GM12873 (cell line): ENCODE measurements around the gene MBD6.

Source experiments
- TF ChIP-seq, protein P1 (sequence below): IDR thresholded peaks from 2 replicates; pipeline ENCODE4 v1.5.1; 2012; ENCODE audit warnings: low read depth, mild to moderate bottlenecking, moderate library complexity, low read length, control low read depth; ENCODE audit not compliant: insufficient read depth; ENCODE audit errors: missing control alignments

The MBD6 gene

DNA sequence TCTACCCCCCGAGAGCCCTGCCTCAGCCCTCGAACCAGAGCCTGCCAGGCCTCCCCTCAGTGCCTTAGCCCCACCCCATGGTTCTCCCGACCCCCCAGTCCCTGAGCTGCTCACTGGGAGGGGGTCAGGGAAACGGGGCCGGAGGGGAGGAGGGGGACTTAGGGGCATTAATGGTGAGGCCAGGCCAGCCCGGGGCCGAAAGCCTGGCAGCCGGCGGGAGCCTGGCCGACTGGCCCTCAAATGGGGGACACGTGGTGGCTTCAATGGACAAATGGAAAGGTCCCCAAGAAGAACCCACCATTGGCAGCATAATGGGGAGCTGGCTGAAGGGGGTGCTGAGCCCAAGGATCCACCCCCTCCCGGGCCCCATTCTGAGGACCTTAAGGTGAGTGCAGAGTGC is 5.6 kb downstream of the MBD6 start:
- TF ChIP-seq, protein P1, sequence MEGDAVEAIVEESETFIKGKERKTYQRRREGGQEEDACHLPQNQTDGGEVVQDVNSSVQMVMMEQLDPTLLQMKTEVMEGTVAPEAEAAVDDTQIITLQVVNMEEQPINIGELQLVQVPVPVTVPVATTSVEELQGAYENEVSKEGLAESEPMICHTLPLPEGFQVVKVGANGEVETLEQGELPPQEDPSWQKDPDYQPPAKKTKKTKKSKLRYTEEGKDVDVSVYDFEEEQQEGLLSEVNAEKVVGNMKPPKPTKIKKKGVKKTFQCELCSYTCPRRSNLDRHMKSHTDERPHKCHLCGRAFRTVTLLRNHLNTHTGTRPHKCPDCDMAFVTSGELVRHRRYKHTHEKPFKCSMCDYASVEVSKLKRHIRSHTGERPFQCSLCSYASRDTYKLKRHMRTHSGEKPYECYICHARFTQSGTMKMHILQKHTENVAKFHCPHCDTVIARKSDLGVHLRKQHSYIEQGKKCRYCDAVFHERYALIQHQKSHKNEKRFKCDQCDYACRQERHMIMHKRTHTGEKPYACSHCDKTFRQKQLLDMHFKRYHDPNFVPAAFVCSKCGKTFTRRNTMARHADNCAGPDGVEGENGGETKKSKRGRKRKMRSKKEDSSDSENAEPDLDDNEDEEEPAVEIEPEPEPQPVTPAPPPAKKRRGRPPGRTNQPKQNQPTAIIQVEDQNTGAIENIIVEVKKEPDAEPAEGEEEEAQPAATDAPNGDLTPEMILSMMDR: no peak

DNA sequence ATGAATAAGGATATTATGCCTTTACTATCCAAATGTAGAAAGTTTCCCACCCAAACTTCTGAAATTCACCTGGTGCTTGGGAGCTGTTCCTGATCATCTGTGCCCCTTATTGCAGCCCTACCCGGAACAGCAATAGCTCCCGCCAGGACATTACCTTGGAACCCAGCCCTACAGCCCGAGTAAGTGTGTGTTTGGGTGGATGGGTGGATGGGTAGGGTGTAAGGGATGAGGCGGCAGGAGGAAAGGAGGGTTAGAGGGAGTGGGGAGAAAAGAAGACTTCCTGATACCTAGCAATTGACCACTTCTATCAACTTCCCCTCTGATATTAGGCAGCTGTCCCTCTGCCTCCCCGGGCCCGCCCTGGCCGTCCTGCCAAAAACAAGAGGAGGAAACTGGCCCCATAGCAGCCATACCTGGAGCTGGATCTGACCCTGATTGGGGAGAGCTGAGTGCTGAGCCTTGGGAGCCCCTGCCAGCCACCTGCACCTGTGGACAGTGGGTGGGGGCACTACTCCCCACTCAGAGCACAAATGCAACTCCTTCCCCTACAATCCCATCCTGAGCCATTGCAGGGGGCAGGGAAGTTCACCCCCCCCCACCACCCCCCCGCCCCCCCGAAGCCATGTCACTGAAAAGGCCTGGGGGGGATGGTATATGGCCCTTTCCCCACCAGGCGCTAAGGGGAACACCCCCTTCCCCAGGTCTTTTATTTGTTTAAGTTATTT is 6.4 kb downstream of the MBD6 start:
- TF ChIP-seq, protein P1: no peak

DNA sequence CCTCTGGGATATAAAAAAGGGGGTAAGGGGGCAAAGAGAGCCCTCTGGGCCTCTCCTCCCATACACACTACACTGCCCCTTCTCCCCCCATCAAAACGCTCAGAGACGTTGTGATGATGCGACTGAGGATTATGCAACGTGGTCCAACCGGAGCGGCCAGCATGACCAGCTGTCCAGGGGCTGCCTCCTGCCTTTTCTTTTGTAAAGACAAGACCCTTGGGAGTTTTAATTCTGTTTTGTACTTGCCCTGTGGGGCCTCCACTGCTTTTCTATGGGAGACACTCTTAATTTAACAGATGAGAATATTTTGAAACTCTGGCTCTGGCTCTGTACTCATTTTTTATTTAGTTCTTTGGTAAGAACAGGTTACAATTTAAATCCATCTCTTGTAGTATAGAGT is 7.2 kb downstream of the MBD6 start:
- TF ChIP-seq, protein P1: no peak

DNA sequence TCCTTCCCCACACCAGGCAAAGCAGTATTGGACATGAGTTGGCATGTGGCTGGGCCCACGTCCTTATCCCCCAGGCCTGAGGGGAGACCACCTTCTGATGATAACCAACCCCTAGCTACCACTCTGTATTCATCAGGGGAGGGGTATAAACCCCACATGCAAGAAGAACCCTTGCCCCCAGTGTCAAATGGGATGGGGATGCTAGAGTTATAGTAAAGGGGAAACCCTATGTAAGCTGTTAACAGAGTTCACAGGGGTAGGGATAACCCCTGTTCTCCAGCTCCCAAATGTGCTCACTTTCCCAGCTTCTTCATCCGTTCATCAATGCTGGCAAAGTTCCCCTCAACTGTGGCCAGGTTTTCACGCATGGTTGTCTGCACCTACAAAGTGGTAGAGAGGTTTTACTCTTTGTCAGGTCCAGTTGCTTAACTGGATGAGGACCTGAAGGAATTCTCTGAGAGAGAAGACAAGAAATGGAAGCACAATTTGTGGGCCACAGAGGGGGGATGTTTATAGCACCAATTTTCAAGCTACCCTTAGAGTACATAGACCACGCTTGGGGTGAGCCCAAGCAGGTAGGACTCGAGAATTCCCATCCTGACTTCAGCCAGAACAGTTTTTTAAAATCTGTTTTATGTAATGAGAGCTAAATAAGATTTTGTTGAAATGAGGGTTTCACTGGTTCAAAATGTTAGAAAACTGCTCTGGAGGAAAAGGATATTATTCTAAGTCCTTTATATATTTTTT is 7.9 kb downstream of the MBD6 start:
- TF ChIP-seq, protein P1: no peak

DNA sequence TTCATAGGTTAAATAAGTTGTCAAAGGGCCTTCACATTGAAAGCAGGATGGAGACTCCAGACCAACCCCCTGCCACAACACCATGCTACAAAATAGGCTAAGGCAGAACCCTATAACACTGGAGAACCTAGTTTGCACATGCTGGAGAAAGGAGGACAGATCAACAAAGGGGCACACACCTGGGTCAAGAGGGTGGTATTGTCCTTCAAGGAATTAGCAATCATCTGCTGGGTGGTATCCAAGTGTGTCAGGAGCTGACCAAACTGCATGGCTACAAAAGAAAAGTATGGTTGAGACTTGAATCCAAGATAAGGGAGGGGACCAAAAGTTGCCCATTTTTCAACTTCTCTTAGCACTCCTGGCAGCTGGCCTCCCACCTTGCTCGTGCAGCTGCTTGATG is 9.2 kb downstream of the MBD6 start:
- TF ChIP-seq, protein P1: no peak

DNA sequence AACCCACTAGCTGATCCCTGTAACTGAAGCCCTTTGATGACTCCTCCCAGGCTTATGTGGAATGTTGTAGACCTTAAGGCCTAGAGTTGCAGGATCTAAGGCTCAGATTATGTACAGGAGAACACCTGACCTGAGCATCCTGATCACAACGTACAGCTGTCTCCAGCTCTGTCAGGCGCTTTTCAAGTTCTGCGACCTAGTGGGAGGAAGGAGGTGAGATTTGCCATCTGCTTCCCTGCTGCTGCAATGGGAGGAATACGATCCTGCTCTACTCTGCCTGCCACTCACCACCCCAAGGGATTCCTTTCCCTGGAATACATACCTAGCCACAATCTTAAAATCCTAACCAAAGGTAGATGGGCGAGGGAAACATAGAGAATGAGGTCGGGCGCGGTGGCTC is 10.5 kb downstream of the MBD6 start:
- TF ChIP-seq, protein P1: no peak

DNA sequence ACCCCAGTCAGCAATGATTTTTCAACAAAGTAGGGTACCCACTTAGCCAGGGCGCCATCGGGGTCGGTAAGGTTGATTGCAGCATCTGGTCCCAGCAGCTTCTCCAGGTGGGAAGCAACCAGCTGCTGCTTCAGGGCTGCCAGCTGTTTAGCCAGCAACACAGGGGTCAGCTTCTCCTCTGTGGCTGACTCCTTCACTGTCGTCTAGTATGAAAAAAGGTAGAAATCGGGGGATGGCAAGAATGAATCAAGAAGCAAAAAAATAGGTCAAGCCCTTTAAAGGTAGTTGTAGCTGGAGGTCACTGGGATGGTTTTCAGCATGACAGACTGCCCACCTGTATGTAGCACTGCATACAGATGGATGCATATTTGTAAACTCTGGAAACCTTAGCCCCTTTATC is 11.6 kb downstream of the MBD6 start:
- TF ChIP-seq, protein P1: no peak
